ENCODE measurements around the gene LAMB4. TPM values are rescaled to one million over a fixed set of nuclear protein-coding genes. Genes with fewer than 3 reads are reported as not detected.

Gene LAMB4
- total and polyA plus RNA-seq, 2 donors = 0.42 to 0.52 TPM

DNA sequence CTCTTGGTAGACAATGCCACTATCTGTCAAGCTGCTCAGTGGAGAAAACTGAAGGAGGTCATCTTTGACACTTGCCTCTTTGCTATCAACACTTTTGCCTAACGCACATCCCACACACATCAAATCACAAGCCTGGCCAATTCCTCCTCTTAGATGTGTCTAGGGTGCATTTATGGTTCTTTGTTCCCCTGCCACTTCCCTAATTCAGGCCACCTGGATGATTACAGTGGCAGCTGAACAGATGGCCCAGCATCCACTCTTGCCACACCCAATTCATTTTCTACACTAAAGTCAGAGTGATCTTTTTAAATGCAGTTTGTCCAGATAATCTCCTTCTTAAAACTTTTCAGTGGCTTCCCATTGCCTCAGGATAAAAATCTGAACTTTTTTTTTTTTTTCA lies 58.6 kb downstream of the LAMB4 start:
- Histone ChIP-seq H3K36me3 (ENCODE audit: control insufficient read depth in 2 of 2, insufficient read depth in 2 of 2, low read length in 1 of 2) (no peaks in the 10 kb centered on the region), H3K27ac (ENCODE audit: low read depth in 1 of 2, low read length in 1 of 2) (no peak overlapping the region), H3K4me3 (ENCODE audit: low read length in 2 of 2) (no peak overlapping the region), H3K4me1 (ENCODE audit: control insufficient read depth in 2 of 2, insufficient read depth in 2 of 2, low read length in 2 of 2) (no peaks in the 10 kb centered on the region), H3K9me3 (ENCODE audit: control insufficient read depth in 2 of 2, insufficient read depth in 1 of 2, low read length in 1 of 2) (no peaks in the 10 kb centered on the region), H3K27me3 (ENCODE audit: control insufficient read depth in 2 of 2, insufficient read depth in 1 of 2, low read length in 1 of 2) (no peaks in the 10 kb centered on the region)
- 81% methylated on average over 1 of the region's 1 CpG for WGBS
- no peak for DNase-seq (ENCODE audit: low read depth in 6 of 9, low spot score in 9 of 9)

DNA sequence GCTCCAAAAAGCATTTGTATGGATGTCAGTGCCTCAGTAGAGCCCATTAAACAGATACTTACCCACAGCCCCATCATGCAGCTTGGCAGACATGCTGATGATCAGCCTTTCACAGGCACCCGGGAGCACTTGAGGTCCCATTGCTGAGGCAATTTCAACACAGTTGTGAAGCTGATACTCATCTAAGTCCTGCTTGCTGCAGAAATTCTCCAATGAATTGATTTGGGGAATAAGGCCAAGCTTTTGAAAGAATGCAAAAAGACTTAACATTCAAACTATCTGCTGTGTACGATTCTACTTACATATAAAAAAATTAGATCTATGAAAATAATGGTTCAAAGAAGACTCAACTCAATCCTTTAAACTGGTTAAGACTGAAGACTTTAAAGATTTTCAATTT lies 60.5 kb downstream of the LAMB4 start:
- no peaks in the 10 kb centered on the region for H3K27me3 ChIP-seq (ENCODE audit: control insufficient read depth in 2 of 2, insufficient read depth in 1 of 2, low read length in 1 of 2)
- no peaks in the 10 kb centered on the region for H3K4me1 ChIP-seq (ENCODE audit: control insufficient read depth in 2 of 2, insufficient read depth in 2 of 2, low read length in 2 of 2)
- WGBS = 97% methylated on average over 2 of the region's 2 CpGs

DNA sequence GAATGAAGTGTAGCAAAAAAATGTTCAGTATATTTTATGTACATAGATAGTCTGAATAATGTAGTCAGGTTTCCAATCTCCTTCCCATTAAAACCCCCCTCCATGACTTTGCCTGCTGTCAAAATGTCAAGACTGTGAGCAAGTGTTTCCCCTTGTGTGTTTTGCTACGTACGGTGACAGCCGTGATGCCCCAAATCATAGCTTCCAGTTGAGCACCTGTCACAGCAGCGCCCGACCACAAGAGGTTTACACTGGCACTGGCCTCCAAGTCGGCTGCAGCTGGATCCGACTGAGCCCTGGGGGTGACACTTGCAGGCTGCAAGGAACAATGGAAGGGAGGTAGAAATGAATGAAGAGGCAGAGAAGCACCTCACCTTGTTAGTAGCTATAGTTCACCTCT lies 62.3 kb downstream of the LAMB4 start:
- Histone ChIP-seq H3K27me3 (ENCODE audit: control insufficient read depth in 2 of 2, insufficient read depth in 1 of 2, low read length in 1 of 2) (no peaks in the 10 kb centered on the region), H3K36me3 (ENCODE audit: control insufficient read depth in 2 of 2, insufficient read depth in 2 of 2, low read length in 1 of 2) (no peaks in the 10 kb centered on the region), H3K27ac (ENCODE audit: low read depth in 1 of 2, low read length in 1 of 2) (no peak overlapping the region), H3K4me1 (ENCODE audit: control insufficient read depth in 2 of 2, insufficient read depth in 2 of 2, low read length in 2 of 2) (no peaks in the 10 kb centered on the region), H3K4me3 (ENCODE audit: low read length in 2 of 2) (no peak overlapping the region), H3K9me3 (ENCODE audit: control insufficient read depth in 2 of 2, insufficient read depth in 1 of 2, low read length in 1 of 2) (no peaks in the 10 kb centered on the region)
- whole genome bisulfite sequencing = 81% methylated on average over 7 of the region's 7 CpGs
- DNase-seq (ENCODE audit: low read depth in 6 of 9, low spot score in 9 of 9) = peak in 4 of 9 donors; percentile 7 to 60 (median 18)

More for the DNA sequence above, 60.5 kb downstream of the LAMB4 start:
- no peaks in the 10 kb centered on the region for H3K9me3 ChIP-seq (ENCODE audit: control insufficient read depth in 2 of 2, insufficient read depth in 1 of 2, low read length in 1 of 2)
- H3K36me3 ChIP-seq (ENCODE audit: control insufficient read depth in 2 of 2, insufficient read depth in 2 of 2, low read length in 1 of 2) = no peaks in the 10 kb centered on the region
- no peak overlapping the region for H3K4me3 ChIP-seq (ENCODE audit: low read length in 2 of 2)
- H3K27ac ChIP-seq (ENCODE audit: low read depth in 1 of 2, low read length in 1 of 2) = no peak overlapping the region
- no peak for DNase-seq (ENCODE audit: low read depth in 6 of 9, low spot score in 9 of 9)

DNA sequence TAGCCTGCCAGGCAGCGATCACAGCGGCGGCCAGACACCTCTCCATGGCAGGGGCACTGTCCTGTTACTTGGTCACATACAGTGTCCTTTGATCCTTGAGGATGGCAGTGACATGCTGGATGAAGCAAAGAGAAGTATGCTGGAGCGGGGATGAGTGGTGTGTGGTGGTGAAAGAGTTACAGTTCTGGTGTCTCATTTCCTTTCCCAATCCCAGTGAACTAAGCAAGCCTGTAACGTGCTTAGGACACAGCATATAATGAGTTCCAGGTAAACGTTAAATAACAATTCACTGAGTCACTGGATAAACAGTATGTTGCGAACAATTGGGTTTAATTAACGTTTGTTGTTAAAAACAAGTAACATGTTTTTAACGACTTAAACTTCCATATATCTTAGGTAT lies 63.7 kb downstream of the LAMB4 start:
- Histone ChIP-seq H3K36me3 (ENCODE audit: control insufficient read depth in 2 of 2, insufficient read depth in 2 of 2, low read length in 1 of 2) (no peaks in the 10 kb centered on the region), H3K27ac (ENCODE audit: low read depth in 1 of 2, low read length in 1 of 2) (no peak overlapping the region), H3K9me3 (ENCODE audit: control insufficient read depth in 2 of 2, insufficient read depth in 1 of 2, low read length in 1 of 2) (no peaks in the 10 kb centered on the region), H3K4me3 (ENCODE audit: low read length in 2 of 2) (no peak overlapping the region), H3K27me3 (ENCODE audit: control insufficient read depth in 2 of 2, insufficient read depth in 1 of 2, low read length in 1 of 2) (no peaks in the 10 kb centered on the region), H3K4me1 (ENCODE audit: control insufficient read depth in 2 of 2, insufficient read depth in 2 of 2, low read length in 2 of 2) (no peaks in the 10 kb centered on the region)
- WGBS = 96% methylated on average over 9 of the region's 9 CpGs
- DNase-seq (ENCODE audit: low read depth in 6 of 9, low spot score in 9 of 9) = no peak

DNA sequence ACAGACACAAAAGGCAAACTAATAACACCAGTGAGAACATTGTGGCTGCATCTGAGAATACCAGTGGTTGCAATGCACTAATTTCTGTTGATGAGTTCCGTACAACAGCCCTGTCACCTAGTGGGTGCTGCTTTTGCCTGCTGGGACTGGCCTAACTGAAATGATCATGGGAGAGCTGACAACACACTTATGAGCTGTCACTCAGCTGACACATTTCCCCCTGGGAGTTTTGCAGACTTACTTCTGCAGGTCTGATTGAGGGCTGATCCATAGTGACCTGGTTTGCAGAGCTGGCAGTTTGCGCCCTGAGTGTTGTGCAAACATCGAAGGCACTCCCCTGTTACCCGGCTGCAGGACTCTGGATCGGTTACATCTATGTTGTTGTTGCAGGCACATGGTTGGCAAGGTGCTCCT lies 66.6 kb downstream of the LAMB4 start:
- H3K27ac ChIP-seq (ENCODE audit: low read depth in 1 of 2, low read length in 1 of 2) = no peak overlapping the region
- no peaks in the 10 kb centered on the region for H3K27me3 ChIP-seq (ENCODE audit: control insufficient read depth in 2 of 2, insufficient read depth in 1 of 2, low read length in 1 of 2)
- no peaks in the 10 kb centered on the region for H3K9me3 ChIP-seq (ENCODE audit: control insufficient read depth in 2 of 2, insufficient read depth in 1 of 2, low read length in 1 of 2)
- H3K36me3 ChIP-seq (ENCODE audit: control insufficient read depth in 2 of 2, insufficient read depth in 2 of 2, low read length in 1 of 2) = no peaks in the 10 kb centered on the region
- DNase-seq (ENCODE audit: low read depth in 6 of 9, low spot score in 9 of 9) = no peak
- H3K4me1 ChIP-seq (ENCODE audit: control insufficient read depth in 2 of 2, insufficient read depth in 2 of 2, low read length in 2 of 2) = no peaks in the 10 kb centered on the region
- WGBS = 95% methylated on average over 5 of the region's 5 CpGs
- H3K4me3 ChIP-seq (ENCODE audit: low read length in 2 of 2) = no peak overlapping the region

DNA sequence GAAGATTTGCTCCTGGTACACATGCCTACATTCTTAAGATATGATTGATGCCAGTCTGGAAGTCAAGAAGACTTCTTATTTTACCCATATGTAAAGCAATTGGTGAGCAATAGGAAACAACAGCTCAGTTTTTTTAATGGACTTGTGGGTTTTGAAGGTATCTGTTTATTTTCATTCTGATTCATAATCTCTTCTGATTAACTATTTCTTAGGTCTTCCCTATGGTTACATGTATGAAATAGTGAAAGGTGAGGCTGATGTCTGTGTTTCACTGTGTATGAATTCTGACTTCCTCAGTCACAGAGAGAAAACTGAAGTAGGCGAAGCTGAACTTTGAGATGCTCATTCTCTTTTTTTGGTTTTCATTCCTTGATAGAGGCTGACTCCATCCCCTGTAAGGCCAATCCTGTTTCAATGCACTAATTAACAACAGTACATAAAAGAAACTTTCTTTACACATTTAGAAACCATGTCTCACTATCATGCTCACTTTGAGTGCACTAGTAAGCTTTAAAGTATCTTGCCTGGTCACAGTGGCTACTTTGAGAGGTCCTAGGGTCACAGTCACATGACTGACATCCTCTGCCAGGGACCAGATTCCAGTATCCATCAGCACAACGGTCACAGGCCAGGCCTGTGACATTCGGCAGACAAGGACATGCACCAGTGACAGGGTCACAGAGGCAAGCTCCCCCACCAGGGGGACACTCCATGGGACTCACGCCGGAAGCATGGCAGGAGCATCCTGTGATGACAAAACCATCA lies 67.7 kb downstream of the LAMB4 start:
- DNase-seq (ENCODE audit: low read depth in 6 of 9, low spot score in 9 of 9) = no peak
- no peaks in the 10 kb centered on the region for H3K9me3 ChIP-seq (ENCODE audit: control insufficient read depth in 2 of 2, insufficient read depth in 1 of 2, low read length in 1 of 2)
- no peaks in the 10 kb centered on the region for H3K4me1 ChIP-seq (ENCODE audit: control insufficient read depth in 2 of 2, insufficient read depth in 2 of 2, low read length in 2 of 2)
- H3K27me3 ChIP-seq (ENCODE audit: control insufficient read depth in 2 of 2, insufficient read depth in 1 of 2, low read length in 1 of 2) = no peaks in the 10 kb centered on the region
- no peaks in the 10 kb centered on the region for H3K36me3 ChIP-seq (ENCODE audit: control insufficient read depth in 2 of 2, insufficient read depth in 2 of 2, low read length in 1 of 2)
- H3K27ac ChIP-seq (ENCODE audit: low read depth in 1 of 2, low read length in 1 of 2) = no peak overlapping the region
- no peak overlapping the region for H3K4me3 ChIP-seq (ENCODE audit: low read length in 2 of 2)
- 93% methylated on average over 5 of the region's 5 CpGs for WGBS

DNA sequence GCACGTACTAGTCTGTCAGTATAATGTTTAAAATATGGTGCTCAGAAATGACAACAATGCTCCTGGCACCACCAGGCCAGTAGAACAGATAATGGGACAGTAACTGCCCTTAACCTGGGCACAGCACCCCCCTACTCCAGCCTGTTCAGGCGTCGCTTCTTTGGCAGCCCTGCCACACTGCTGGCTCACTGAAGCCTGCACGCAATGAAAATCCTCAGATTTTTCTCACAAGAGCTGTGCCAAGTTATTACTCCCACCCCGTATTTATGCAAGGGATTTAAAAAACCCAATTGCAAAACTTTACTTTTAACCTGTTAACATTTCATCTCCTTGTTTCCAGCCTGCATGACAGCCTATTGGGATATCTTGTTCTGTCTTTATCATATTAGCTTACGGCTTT lies 70.6 kb downstream of the LAMB4 start:
- Histone ChIP-seq H3K9me3 (ENCODE audit: control insufficient read depth in 2 of 2, insufficient read depth in 1 of 2, low read length in 1 of 2) (no peaks in the 10 kb centered on the region), H3K36me3 (ENCODE audit: control insufficient read depth in 2 of 2, insufficient read depth in 2 of 2, low read length in 1 of 2) (no peaks in the 10 kb centered on the region), H3K4me1 (ENCODE audit: control insufficient read depth in 2 of 2, insufficient read depth in 2 of 2, low read length in 2 of 2) (no peaks in the 10 kb centered on the region), H3K4me3 (ENCODE audit: low read length in 2 of 2) (no peak overlapping the region), H3K27ac (ENCODE audit: low read depth in 1 of 2, low read length in 1 of 2) (no peak overlapping the region), H3K27me3 (ENCODE audit: control insufficient read depth in 2 of 2, insufficient read depth in 1 of 2, low read length in 1 of 2) (no peaks in the 10 kb centered on the region)
- 92% methylated on average over 6 of the region's 6 CpGs for WGBS
- DNase-seq (ENCODE audit: low read depth in 6 of 9, low spot score in 9 of 9) = no peak

DNA sequence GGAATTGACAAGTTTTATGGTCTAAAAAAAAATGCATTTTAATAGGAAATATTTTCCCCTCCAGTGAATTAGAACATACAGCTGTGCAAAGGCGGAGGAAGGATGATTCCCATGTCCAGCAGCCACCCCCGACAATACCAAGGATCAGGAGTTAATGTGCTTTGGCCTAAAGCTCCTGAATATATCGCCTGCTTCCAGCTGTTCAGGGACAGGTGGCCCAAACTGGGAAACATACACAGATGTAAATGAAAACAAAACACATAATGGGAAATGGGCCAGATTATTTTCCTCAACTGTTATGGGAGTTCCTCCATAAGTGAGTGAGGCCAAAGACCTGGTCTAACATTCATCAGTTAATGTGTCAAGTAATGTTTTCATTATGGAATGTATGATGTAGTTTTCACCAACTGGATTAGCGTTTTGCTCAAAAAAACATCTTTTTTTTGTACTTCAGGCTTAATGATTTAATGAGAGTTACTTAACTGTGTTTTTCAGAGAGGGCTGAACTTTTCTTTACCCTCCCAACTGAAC lies 72.1 kb downstream of the LAMB4 start:
- Histone ChIP-seq H3K4me1 (ENCODE audit: control insufficient read depth in 2 of 2, insufficient read depth in 2 of 2, low read length in 2 of 2) (no peaks in the 10 kb centered on the region), H3K9me3 (ENCODE audit: control insufficient read depth in 2 of 2, insufficient read depth in 1 of 2, low read length in 1 of 2) (no peaks in the 10 kb centered on the region), H3K36me3 (ENCODE audit: control insufficient read depth in 2 of 2, insufficient read depth in 2 of 2, low read length in 1 of 2) (no peaks in the 10 kb centered on the region), H3K27ac (ENCODE audit: low read depth in 1 of 2, low read length in 1 of 2) (no peak overlapping the region), H3K4me3 (ENCODE audit: low read length in 2 of 2) (no peak overlapping the region), H3K27me3 (ENCODE audit: control insufficient read depth in 2 of 2, insufficient read depth in 1 of 2, low read length in 1 of 2) (no peaks in the 10 kb centered on the region)
- WGBS = 95% methylated on average over 4 of the region's 4 CpGs
- no peak for DNase-seq (ENCODE audit: low read depth in 6 of 9, low spot score in 9 of 9)

DNA sequence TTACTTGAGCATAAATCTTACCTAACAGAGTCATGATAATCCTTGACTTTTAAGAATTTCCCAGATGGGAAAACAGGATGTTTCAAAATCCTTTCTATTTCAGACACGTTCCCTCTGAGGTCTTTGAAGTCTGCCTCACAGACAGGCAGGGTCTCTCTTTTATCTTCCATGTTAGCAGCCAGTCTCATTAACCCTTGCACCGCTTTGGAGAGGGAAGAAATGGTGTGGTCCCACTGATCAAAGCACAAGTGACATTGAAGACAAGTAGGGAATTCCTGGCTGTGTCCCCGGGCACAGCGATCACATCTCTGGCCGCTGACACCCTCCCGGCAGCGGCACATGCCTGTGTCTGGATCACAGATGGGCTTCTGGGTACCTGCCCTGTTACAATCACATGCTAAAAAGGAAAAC lies 74.5 kb downstream of the LAMB4 start:
- Histone ChIP-seq H3K4me3 (ENCODE audit: low read length in 2 of 2) (no peak overlapping the region), H3K27ac (ENCODE audit: low read depth in 1 of 2, low read length in 1 of 2) (no peak overlapping the region), H3K27me3 (ENCODE audit: control insufficient read depth in 2 of 2, insufficient read depth in 1 of 2, low read length in 1 of 2) (no peaks in the 10 kb centered on the region), H3K36me3 (ENCODE audit: control insufficient read depth in 2 of 2, insufficient read depth in 2 of 2, low read length in 1 of 2) (no peaks in the 10 kb centered on the region), H3K9me3 (ENCODE audit: control insufficient read depth in 2 of 2, insufficient read depth in 1 of 2, low read length in 1 of 2) (no peaks in the 10 kb centered on the region), H3K4me1 (ENCODE audit: control insufficient read depth in 2 of 2, insufficient read depth in 2 of 2, low read length in 2 of 2) (no peaks in the 10 kb centered on the region)
- 83% methylated on average over 7 of the region's 7 CpGs for WGBS
- DNase-seq (ENCODE audit: low read depth in 6 of 9, low spot score in 9 of 9) = no peak
